ENCODE measurements around the gene PRMT7. TPM values are rescaled to one million over a fixed set of nuclear protein-coding genes. Genes with fewer than 3 reads are reported as not detected.

PRMT7 gene
- polyA plus RNA-seq, 1 donor (not counting 4 experiments of a cell fraction or from before 2014, with no cell fraction given), result 27.4 TPM

GRCh38 chr16:68354816-68355215 lies 44.0 kb downstream of the PRMT7 start:
- TF ChIP-seq, protein P1, sequence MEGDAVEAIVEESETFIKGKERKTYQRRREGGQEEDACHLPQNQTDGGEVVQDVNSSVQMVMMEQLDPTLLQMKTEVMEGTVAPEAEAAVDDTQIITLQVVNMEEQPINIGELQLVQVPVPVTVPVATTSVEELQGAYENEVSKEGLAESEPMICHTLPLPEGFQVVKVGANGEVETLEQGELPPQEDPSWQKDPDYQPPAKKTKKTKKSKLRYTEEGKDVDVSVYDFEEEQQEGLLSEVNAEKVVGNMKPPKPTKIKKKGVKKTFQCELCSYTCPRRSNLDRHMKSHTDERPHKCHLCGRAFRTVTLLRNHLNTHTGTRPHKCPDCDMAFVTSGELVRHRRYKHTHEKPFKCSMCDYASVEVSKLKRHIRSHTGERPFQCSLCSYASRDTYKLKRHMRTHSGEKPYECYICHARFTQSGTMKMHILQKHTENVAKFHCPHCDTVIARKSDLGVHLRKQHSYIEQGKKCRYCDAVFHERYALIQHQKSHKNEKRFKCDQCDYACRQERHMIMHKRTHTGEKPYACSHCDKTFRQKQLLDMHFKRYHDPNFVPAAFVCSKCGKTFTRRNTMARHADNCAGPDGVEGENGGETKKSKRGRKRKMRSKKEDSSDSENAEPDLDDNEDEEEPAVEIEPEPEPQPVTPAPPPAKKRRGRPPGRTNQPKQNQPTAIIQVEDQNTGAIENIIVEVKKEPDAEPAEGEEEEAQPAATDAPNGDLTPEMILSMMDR (optimal IDR thresholded peaks at IDR 0.05 in 1 of 3, IDR thresholded peaks at IDR 0.05 in 1 of 3, conservative IDR thresholded peaks at IDR 0.05 in 1 of 3; ENCODE audit: extremely low read depth in 1 of 3, insufficient read depth in 2 of 3, low read length in 3 of 3), result no peak
- TF ChIP-seq EZH2 (IDR thresholded peaks at IDR 0.05; ENCODE audit: low read length), result no peak
- Histone ChIP-seq H3K27me3 (ENCODE audit: control insufficient read depth, extremely low read depth, insufficient read depth, low read length) (no peaks in the 10 kb centered on the region), H3K4me1 (ENCODE audit: control insufficient read depth, extremely low read depth, insufficient read depth, low read length) (peaks cover 3% of the 10 kb centered on the region), H3K4me2 (ENCODE audit: control insufficient read depth, extremely low read depth, insufficient read depth, low read depth, low read length) (no peak overlapping the region), H2AFZ (ENCODE audit: control insufficient read depth, low read length) (no peak overlapping the region), H3K79me2 (ENCODE audit: control insufficient read depth, insufficient read depth, low read length) (no peaks in the 10 kb centered on the region), H3K9ac (ENCODE audit: control insufficient read depth, extremely low read depth, insufficient read depth, low read length) (no peak overlapping the region), H3K27ac (ENCODE audit: control insufficient read depth, insufficient read depth, low read length) (no peak overlapping the region), H3K9me1 (ENCODE audit: control insufficient read depth, extremely low read depth, insufficient read depth, low read length) (no peaks in the 10 kb centered on the region), H3K9me3 (ENCODE audit: control insufficient read depth, low read depth, low read length) (no peaks in the 10 kb centered on the region), H3K36me3 (ENCODE audit: control insufficient read depth in 2 of 2, extremely low read depth in 1 of 2, insufficient read depth in 2 of 2, low read length in 2 of 2) (peaks cover 7 to 18% of the 10 kb centered on the region in 2 experiments), H4K20me1 (ENCODE audit: control insufficient read depth, extremely low read depth, insufficient read depth, low read length) (no peaks in the 10 kb centered on the region), H3K4me3 (ENCODE audit: control insufficient read depth in 2 of 3, extremely low read depth in 1 of 3, insufficient read depth in 2 of 3, low read depth in 1 of 3, low read length in 3 of 3) (no peak overlapping the region)
- dilution Hi-C loops (cut with MboI; ENCODE audit: extremely low pct_ligation_motif_present, low sequenced_read_pairs), result no loop called here
- no peak for DNase-seq (ENCODE audit: low read depth, low spot score)
- FAIRE-seq, result no peak

- dilution Hi-C loops (cut with MboI; ENCODE audit: extremely low pct_ligation_motif_present, low sequenced_read_pairs), result no loop called here
- H3K36me3 ChIP-seq (ENCODE audit: control insufficient read depth in 2 of 2, extremely low read depth in 1 of 2, insufficient read depth in 2 of 2, low read length in 2 of 2), result peaks cover 7 to 18% of the 10 kb centered on the region in 2 experiments
These were observed 44.8 kb downstream of the PRMT7 start for GRCh38 chr16:68355447-68356248.

More at GRCh38 chr16:68355447-68356248, 44.8 kb downstream of the PRMT7 start:
- Histone ChIP-seq H3K4me3 (ENCODE audit: control insufficient read depth in 2 of 3, extremely low read depth in 1 of 3, insufficient read depth in 2 of 3, low read depth in 1 of 3, low read length in 3 of 3) (no peak overlapping the region), H3K9me1 (ENCODE audit: control insufficient read depth, extremely low read depth, insufficient read depth, low read length) (no peaks in the 10 kb centered on the region), H4K20me1 (ENCODE audit: control insufficient read depth, extremely low read depth, insufficient read depth, low read length) (no peaks in the 10 kb centered on the region), H3K9me3 (ENCODE audit: control insufficient read depth, low read depth, low read length) (no peaks in the 10 kb centered on the region), H2AFZ (ENCODE audit: control insufficient read depth, low read length) (no peak overlapping the region), H3K4me2 (ENCODE audit: control insufficient read depth, extremely low read depth, insufficient read depth, low read depth, low read length) (no peak overlapping the region), H3K27me3 (ENCODE audit: control insufficient read depth, extremely low read depth, insufficient read depth, low read length) (no peaks in the 10 kb centered on the region), H3K9ac (ENCODE audit: control insufficient read depth, extremely low read depth, insufficient read depth, low read length) (no peak overlapping the region), H3K79me2 (ENCODE audit: control insufficient read depth, insufficient read depth, low read length) (no peaks in the 10 kb centered on the region), H3K4me1 (ENCODE audit: control insufficient read depth, extremely low read depth, insufficient read depth, low read length) (peaks cover 3% of the 10 kb centered on the region), H3K27ac (ENCODE audit: control insufficient read depth, insufficient read depth, low read length) (no peak overlapping the region)
- DNase-seq (ENCODE audit: low read depth, low spot score), result no peak
- FAIRE-seq, result no peak
- TF ChIP-seq, protein P1 (optimal IDR thresholded peaks at IDR 0.05 in 1 of 3, IDR thresholded peaks at IDR 0.05 in 1 of 3, conservative IDR thresholded peaks at IDR 0.05 in 1 of 3; ENCODE audit: extremely low read depth in 1 of 3, insufficient read depth in 2 of 3, low read length in 3 of 3), result peak in 1 of 3 experiments; percentile 6
- TF ChIP-seq EZH2 (IDR thresholded peaks at IDR 0.05; ENCODE audit: low read length), result no peak

Data from keratinocyte (primary cell).